Vagina (tissue), 2 donors: ENCODE data around the gene MLN. TPM values are rescaled to one million over a fixed set of nuclear protein-coding genes. Genes with fewer than 3 reads are reported as not detected.

ENCODE experiments used
- DNase-seq, 2 donors: peaks; one replicate each; pipeline ENCODE4 v3.0.0-alpha.2; 2017; ENCODE audit errors: extremely low spot score in 2 of 2
- H3K27ac ChIP-seq: fragments of 200-600 bp; sonication (generic); one replicate; pipeline ENCODE4 v1.5.1; 2019
- H3K27me3 ChIP-seq: fragments of 200-600 bp; sonication (generic); one replicate; pipeline ENCODE4 v1.5.1; 2019
- H3K36me3 ChIP-seq, 2 donors: fragments of 200-600 bp; sonication (generic); one replicate each; pipeline ENCODE4 v1.5.1; 2017 to 2019
- H3K4me1 ChIP-seq: fragments of 200-600 bp; sonication (generic); one replicate; pipeline ENCODE4 v1.5.1; 2019
- H3K4me3 ChIP-seq, 2 donors: fragments of 200-600 bp; sonication (generic); 1 replicate in 1 of 2; 2 replicates in 1 of 2; pipeline ENCODE4 v1.5.1; 2016 to 2019
- H3K9me3 ChIP-seq: fragments of 200-600 bp; sonication (generic); one replicate; pipeline ENCODE4 v1.5.1; 2019
- POLR2A ChIP-seq, 2 donors: fragments of 450-650 bp; IDR thresholded peaks; one replicate each; pipeline ENCODE4 v1.6.1; 2017; ENCODE audit warnings: antibody characterized with exemption in 2 of 2, mild to moderate bottlenecking in 2 of 2, moderate library complexity in 2 of 2
- POLR2AphosphoS5 ChIP-seq, 2 donors: sonication (generic); formaldehyde crosslinking; IDR thresholded peaks; one replicate each; pipeline ENCODE4 v1.9.0; 2017; ENCODE audit warnings: antibody characterized with exemption in 2 of 2, mild to moderate bottlenecking in 2 of 2, low read depth in 1 of 2; ENCODE audit not compliant: insufficient read depth in 1 of 2
- intact Hi-C: fragments of 100-400 bp; cut with DNase I; formaldehyde crosslinking; loops from one replicate; pipeline ENCODE4 v1.15.1; 2023
- total RNA-seq: library from RNA; depleted of rRNA; stranded (reverse); fragments of >200 nt; gene quantifications from one replicate; pipeline ENCODE4 v1.2.3, GENCODE V29; 2016
- TF ChIP-seq, protein P1 (sequence below), 3 experiments: fragments of 450-650 bp in 2 of 3; fragments of 200-600 bp in 1 of 3; sonication (generic) in 1 of 3; IDR thresholded peaks; one replicate each; pipeline ENCODE4 v1.5.1; 2017 to 2019; ENCODE audit warnings: antibody characterized with exemption in 3 of 3, mild to moderate bottlenecking in 2 of 3, moderate library complexity in 2 of 3

MLN gene
- total RNA-seq, 1 donor from 2014 or later, result not detected

DNA sequence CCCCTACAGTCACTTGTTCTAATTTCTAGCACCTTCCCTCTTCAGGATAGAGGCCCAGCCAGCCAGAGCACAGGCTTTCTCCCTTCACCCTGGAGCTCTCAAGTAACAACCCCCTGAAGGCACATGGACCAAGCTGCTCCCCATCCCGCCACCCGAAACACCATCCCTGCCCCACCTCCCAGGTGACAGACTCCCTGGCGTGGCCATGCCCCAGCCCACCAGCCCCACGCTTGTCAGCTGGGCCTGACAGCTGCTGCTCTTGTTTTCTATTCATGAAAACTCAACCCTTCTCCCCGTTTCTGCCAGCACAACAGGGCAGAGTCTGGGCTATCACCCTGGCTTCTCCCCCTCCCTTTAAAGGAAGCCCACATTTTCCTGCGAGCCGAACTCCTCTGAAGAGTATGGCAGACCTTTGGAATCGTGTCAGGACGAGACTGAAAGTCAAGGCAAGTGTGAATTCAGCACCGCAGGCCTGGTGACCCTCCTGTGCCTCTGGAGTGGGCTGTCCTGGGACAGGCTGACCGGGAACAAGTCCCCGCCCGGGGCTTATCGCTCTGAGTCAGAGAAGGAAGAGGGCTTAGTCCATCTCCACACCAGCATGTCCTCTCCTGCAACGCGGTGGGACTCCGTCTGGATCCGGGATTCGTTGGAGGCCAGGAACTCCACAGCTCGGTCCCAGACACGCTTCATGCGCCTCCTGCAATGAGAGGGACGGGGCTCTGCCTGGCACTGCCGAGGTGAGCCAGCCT is 31.5 kb downstream of the MLN start:
- TF ChIP-seq, protein P1, sequence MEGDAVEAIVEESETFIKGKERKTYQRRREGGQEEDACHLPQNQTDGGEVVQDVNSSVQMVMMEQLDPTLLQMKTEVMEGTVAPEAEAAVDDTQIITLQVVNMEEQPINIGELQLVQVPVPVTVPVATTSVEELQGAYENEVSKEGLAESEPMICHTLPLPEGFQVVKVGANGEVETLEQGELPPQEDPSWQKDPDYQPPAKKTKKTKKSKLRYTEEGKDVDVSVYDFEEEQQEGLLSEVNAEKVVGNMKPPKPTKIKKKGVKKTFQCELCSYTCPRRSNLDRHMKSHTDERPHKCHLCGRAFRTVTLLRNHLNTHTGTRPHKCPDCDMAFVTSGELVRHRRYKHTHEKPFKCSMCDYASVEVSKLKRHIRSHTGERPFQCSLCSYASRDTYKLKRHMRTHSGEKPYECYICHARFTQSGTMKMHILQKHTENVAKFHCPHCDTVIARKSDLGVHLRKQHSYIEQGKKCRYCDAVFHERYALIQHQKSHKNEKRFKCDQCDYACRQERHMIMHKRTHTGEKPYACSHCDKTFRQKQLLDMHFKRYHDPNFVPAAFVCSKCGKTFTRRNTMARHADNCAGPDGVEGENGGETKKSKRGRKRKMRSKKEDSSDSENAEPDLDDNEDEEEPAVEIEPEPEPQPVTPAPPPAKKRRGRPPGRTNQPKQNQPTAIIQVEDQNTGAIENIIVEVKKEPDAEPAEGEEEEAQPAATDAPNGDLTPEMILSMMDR (IDR thresholded peaks at IDR 0.05), result no peak
- TF ChIP-seq POLR2A (IDR thresholded peaks at IDR 0.05) (no peak), POLR2AphosphoS5 (IDR thresholded peaks at IDR 0.05; ENCODE audit: insufficient read depth in 1 of 2, low read depth in 1 of 2) (peak in 1 of 2 donors; percentile 19)
- Histone ChIP-seq H3K4me3 (peak overlapping the region in 1 of 2 donors; percentile 27), H3K9me3 (no peaks in the 10 kb centered on the region), H3K36me3 (peaks cover 2 to 40% of the 10 kb centered on the region in 2 donors), H3K27me3 (no peaks in the 10 kb centered on the region), H3K4me1 (peaks cover 56% of the 10 kb centered on the region), H3K27ac (peak overlapping the region; percentile 90)
- DNase-seq, result no peak
- intact Hi-C loops, result loop anchor here (10.0 kb wide), 1 partner anchor 383 kb away; no protein-coding TSS in a partner anchor

DNA sequence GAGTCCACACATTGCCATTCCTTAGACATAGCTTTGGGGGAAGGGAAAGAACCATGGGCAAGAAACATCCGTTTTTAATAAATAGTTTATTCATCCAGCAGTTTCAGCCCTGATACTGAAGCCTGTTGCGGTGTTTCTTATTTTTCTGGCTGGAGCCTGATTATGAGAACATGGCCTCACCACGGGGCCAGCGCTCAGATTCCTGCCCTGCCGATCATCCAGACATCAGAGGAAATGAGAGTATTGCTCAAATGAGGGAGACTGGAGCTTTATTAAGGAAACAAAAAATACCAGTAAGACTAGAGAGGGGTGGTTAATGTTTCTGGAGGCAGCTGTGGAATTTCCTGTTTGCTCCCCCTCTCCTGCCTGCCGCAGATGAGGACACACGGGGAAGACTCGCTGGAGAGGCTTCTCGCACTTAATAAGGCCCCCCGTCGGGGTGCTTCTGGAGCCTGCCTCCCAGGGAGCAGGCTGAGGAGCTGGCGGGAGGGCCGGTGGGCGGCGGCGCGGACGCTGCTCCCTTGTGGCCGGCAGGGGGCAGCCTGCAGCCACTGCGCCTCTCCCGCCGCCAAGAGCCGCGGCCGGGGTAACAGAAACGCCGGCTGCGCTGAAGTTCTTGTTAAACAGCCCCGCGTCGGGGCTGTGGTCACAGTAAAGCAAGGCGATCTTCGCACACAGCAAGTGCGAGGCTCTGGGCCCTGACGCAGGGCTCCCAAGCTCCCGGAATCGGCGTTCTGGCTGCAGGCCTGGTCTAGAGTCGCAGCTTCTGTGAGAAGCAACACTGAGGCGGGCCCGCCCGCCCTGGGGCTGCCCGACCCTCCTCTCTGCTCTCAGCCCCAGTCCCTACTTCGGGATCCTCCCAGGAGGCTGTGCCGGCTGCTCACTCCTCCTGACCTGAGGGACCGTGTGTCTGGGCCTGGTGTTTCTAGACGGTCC is 32.4 kb downstream of the MLN start:
- peak overlapping the region; percentile 27 to 30 for H3K4me3 ChIP-seq
- TF ChIP-seq POLR2AphosphoS5 (IDR thresholded peaks at IDR 0.05; ENCODE audit: insufficient read depth in 1 of 2, low read depth in 1 of 2) (peak in 1 of 2 donors; percentile 77), POLR2A (IDR thresholded peaks at IDR 0.05) (peak in 1 of 2 donors; percentile 17)
- TF ChIP-seq, protein P1 (IDR thresholded peaks at IDR 0.05), result peak; percentile 58 to 92 (median 88)
- DNase-seq, result no peak
- H3K9me3 ChIP-seq, result no peaks in the 10 kb centered on the region
- no peaks in the 10 kb centered on the region for H3K27me3 ChIP-seq
- H3K4me1 ChIP-seq, result peaks cover 56% of the 10 kb centered on the region
- H3K36me3 ChIP-seq, result peaks cover 0 to 31% of the 10 kb centered on the region in 2 donors
- intact Hi-C loops, result loop anchor here (10.0 kb wide), 1 partner anchor 383 kb away; no protein-coding TSS in a partner anchor
- H3K27ac ChIP-seq, result peak overlapping the region; percentile 90

DNA sequence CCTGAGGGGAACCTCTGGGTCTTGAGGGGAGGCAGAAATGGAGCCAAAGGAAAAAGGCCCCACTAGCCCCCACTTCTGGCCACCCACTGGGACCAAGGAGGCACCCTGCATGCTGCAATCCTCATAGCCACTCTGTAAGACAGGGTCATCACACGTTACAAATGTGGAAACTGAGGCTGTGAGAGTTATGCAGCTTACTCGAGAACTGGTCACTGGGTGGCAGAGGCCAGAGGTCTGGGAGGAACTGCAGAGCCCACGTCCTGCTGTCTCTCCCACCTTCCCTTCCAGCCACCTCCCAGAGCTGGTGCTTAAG is 33.0 kb downstream of the MLN start:
- H3K9me3 ChIP-seq, result no peaks in the 10 kb centered on the region
- TF ChIP-seq POLR2A (IDR thresholded peaks at IDR 0.05) (no peak), POLR2AphosphoS5 (IDR thresholded peaks at IDR 0.05; ENCODE audit: insufficient read depth in 1 of 2, low read depth in 1 of 2) (no peak)
- TF ChIP-seq, protein P1 (IDR thresholded peaks at IDR 0.05), result no peak
- peaks cover 56% of the 10 kb centered on the region for H3K4me1 ChIP-seq
- H3K36me3 ChIP-seq, result peaks cover 0 to 25% of the 10 kb centered on the region in 2 donors
- intact Hi-C loops, result loop anchor here (10.0 kb wide), 1 partner anchor 384 kb away; no protein-coding TSS in a partner anchor
- no peak for DNase-seq
- no peaks in the 10 kb centered on the region for H3K27me3 ChIP-seq
- H3K4me3 ChIP-seq, result no peak overlapping the region
- H3K27ac ChIP-seq, result peak overlapping the region; percentile 90

DNA sequence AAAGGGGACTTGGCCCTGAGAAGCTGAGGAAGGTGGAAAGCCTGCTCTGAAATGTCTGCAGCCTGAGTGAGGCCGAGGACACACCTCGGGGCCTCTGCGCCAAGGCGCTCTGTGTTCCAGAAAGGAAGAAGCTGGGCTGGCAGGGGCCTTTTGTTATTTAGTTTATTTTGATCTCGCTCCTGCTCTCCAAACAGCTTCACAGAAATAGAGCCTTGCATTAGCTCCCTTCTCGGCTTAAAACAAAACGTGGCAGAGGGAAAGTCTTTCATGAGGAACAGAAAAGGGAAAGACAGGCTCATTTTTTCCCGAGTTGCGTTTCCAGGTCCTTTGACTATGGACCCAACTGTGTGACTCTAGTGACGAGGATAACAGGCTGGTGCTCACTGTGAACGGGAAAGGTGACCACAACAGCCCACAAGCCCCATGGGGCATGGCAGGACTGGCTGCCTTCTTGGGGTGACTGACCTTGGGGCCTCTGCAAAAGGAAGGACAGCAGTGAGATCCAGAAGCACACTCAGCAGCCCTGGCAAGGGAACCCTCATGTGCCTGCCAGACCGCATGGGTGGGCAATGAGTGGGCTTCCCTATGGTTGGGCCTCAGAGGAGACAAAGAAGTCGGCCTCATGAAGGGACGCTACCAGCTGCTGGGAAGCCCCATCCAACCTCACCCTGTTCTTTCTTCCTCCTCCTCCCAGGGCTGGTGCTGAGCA is 33.5 kb downstream of the MLN start:
- H3K36me3 ChIP-seq, result peaks cover 0 to 20% of the 10 kb centered on the region in 2 donors
- H3K27me3 ChIP-seq, result no peaks in the 10 kb centered on the region
- no peaks in the 10 kb centered on the region for H3K9me3 ChIP-seq
- intact Hi-C loops, result loop anchor here (10.0 kb wide), 1 partner anchor 385 kb away; no protein-coding TSS in a partner anchor
- no peak for DNase-seq
- no peak for TF ChIP-seq POLR2A (IDR thresholded peaks at IDR 0.05)
- TF ChIP-seq POLR2AphosphoS5 (IDR thresholded peaks at IDR 0.05; ENCODE audit: insufficient read depth in 1 of 2, low read depth in 1 of 2), result no peak
- TF ChIP-seq, protein P1 (IDR thresholded peaks at IDR 0.05), result no peak
- no peak overlapping the region for H3K4me3 ChIP-seq
- peak overlapping the region; percentile 90 for H3K27ac ChIP-seq
- H3K4me1 ChIP-seq, result peaks cover 56% of the 10 kb centered on the region
